Activated T-cell treated with anti-CD3 and anti-CD28 coated beads, Interleukin-2, amount 50 U/mL, for 1 hour (primary cell): ENCODE results near the gene COG6.

Experiments used
- DNase-seq: peaks from one replicate; pipeline ENCODE4 v3.0.0-alpha.2; 2020

COG6 gene

DNA sequence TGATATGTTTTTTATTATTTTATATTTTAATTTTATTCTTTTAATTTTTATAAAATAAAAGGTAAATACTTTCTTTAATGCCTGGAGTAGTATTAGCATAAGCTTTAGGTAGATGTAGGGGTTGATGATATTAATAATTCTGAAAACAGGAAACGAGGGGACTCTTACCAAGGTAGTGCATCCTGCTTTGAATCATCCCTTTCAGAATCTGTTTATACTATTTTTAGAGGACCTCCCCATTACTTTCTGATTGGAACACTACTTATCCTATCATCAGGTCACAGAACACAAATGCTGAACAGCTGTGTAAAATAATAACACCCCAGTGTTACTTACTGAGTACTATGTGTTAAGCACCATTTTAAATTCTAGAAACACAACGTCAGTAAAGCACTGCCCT, 27.3 kb downstream of the COG6 start:
- no peak for DNase-seq

DNA sequence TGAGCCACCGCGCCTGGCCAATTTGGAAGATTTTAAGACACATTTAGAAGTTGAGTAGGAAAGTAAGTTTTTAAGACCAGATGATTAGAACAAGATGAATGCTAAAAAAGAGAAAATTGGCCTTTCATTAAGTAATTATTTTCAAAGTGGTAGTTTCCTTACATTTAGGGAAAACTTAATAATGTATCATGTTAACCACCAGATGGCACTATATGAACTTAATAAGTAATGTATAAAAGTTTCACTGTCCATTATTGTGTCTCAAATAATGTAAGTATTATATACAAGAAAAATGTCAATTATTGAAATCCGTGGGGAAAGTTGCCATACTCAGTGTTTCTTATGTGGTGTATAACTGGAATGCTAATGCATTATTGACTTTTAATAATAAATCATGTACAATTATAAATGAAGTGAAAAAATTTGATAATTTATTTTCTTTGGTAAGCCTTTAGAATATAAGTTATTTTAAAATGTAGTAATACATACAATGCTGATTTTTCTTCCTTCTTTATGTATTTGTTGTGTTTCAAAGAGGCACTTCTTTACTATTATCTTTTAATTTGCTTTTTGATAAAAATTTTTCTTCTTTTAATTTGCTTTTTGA, 29.2 kb downstream of the COG6 start:
- no peak for DNase-seq

DNA sequence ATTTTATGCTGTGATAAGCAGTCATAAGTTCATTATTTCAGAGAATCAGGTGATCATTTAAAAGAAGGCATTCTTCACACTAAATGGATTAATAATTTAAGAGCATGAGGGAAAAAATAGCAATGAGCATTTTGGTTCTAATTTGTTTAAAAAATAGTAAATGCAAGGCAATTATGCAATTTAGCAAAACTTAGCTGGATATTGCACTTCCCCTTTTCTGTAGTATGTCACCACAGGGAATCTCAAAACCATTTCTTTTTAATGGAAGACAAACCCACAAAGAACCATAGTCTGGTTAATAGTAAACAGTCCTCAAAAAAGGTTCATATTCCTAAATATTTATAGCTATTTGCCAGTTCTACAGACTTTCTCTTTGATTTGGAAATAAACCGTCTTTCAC, 30.2 kb downstream of the COG6 start:
- no peak for DNase-seq

DNA sequence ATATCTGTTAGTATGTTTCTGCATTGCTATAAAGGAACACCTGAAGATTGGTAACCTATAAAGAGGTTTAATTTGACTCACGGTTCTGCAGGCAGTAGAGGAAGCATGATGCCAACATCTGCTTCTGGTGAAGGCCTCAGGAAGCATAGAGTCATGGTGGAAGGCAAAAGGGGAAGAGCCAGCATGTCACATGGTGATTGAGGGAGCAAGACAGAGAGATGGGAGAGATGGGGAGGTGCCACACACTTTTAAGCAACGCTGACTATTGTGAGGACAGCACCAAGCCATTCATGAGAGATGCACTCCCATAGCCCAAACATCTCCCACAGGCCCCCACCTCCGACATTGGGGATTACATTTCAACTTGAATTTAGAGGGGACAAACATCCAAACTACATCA, 32.8 kb downstream of the COG6 start:
- no peak for DNase-seq

DNA sequence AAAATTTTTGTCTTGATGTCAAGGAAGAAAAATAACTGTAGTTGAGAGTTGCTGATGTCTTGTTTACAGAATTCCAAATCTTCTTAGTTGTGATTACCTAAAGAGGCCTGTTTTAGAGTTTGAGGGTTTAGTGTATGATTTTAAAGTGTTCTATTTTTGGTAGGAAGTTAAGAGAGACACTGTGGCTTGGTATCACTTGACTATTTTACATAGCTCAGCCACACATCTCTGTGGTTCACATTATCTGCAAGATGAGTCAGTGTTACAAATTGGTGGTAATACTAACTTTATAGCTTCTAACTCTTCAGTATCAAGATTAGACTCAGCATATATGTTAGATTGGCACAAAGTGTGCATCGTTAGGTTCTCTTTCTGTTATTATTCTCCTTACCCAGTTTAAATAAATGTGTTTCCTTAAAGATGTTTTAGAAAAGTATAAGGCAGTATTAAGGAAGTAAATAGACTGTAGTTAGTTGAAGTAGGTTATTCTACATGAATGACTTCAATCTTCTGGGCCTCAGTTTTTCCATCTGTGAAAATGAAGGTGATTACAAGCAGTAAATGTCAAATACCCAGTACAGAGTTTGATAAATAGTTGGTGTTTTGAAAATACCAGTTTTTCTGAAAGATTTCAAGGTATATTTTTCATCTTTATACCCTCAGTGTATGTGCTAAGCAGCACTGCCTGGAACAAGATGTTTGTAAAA, 33.4 kb downstream of the COG6 start:
- DNase-seq, result no peak

DNA sequence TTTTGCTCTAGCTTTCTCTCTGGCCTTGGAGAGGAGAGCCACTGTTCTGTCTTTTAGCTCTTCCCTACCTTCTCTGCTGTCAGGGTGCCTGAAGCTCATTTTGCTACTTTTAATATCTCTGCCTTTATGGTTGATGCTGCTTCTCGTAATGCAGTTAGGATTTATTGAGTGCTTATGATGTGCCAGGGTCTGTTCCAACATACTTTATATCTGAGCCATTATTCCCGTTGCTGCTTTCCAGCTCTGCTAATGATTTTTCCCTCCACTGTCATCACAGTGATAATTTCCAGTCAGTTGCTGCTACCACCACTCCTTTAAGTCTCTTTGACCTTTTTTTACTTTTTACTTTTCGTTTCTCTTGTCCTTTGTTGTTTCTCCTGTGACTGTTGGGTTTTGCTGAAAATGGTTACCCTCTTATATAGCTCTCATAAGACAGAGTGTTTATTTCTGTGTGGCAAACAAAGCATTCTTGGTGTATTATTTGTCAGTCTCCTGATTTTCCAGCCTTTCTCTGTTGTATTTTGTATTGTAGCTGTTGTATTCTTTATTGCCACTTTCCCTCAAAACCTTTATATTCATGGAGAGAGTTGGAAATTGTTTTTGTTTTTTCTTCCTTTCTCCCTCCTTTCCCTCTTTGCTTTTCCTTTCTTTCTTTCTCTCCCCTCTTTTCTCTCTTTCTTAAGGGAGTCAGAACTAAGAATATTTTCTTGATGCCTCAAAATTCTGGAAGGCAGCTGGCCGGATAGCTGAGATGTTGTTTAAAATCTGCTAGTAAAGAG, 37.4 kb downstream of the COG6 start:
- DNase-seq, result no peak

DNA sequence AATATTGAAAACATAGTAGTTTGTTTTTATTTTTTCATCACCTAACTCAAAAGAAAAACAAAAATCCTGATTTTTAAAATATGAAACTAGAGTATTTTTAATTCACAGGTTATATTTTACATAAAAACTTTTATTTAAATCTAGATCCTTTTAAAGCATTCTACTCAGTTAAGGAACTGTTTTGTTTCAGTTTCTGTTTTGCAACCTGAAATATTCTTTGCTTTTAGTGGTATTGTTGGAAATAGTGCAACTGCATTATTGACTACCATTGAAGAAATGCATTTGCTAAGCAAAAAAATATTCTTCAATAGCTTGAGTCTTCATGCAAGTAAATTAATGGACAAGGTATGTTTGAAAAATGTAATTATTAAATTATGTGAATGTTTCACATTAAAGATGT, 43.8 kb downstream of the COG6 start:
- DNase-seq, result no peak

DNA sequence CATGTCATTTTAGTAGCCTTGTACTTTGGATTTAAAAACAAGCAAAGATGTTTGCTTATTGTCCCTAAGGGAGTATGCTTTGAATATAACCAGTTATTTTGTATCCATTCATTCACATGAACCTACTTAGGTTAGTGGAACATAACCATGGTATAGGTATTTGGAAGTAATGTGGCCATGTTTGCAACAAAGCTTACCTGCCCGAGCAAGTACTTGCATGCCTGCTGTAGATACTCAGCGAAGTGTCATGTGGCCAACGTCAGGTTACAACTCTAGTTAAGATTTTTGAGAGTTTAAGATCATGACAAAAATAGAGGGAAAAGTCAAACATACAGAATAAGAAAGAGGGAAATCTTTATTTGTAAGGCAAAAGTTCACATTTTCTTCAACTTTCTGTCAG, 57.2 kb downstream of the COG6 start:
- DNase-seq, result no peak

DNA sequence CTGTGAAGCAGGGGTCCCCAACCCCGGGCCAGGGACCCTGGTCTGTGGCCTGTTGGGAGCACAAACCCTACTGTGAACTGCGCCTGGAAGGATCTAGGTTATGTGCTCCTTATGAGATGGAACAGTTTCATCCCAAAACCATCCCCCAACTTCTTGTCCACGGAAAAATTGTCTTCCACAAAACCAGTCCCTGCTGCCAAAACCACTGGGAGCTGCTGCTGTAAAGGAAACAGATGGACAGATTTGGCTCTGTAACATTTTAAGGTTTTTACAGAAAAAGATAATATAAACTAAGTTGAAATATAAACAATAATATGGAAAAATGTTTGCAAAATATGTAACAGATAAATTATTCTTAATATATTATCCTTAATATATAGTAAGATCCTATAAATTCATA, 73.7 kb downstream of the COG6 start:
- no peak for DNase-seq

DNA sequence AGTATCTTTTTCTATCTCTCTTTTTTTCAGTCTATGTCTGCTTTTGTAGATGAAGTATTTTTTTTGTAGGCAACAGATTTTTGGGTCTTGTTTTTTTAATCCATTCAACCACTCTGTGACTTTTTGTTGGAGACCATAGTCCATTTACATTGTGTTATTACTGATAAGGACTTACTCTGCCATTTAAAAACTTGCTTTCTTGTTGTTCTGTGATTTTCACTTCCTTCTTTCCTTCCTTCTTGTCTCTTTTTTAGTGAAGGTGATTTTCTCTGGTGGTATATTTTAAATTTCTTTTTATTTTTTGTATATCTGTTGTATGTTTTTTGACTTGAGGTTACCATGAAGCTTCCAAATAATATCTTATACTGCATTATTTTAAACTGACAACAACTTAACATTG, 79.5 kb downstream of the COG6 start:
- no peak for DNase-seq

DNA sequence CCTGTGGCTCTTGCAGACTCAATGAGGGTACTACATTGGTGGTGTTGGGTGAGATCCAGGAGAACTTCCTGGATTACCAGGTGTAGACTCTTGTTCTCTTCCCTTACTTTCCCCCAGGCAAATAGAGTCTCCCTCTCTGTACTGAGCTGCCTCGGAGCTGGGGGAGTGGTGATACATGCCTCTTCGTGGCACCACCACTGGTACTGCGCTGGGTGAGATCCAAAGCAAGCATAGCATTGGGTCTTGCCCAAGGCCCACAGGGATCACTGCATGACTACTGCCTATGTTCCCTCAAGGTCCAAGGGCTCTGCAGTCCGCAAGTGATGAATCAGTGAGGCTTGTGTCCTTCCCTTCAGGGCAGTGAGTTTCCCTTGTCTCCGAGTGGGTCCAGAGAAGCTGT, 81.6 kb downstream of the COG6 start:
- no peak for DNase-seq

DNA sequence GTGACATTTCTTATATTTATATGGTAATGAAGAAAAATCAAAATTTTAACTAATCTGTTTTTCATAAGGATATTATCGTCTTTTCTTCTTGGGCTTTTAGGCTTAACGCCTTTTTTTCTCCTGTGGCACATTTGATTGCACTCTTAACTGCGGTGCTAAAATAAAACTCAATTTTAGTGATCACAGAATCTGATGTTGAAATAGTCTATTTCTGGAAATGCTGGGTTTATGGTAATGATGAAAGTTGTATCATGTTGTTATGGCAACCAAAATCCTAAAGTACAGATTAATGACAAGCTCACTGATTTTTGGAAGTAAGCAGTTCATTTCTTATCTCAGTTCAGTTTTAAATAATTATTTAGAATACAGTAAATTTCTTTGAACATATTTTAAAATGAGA, 85.3 kb downstream of the COG6 start:
- DNase-seq, result no peak

DNA sequence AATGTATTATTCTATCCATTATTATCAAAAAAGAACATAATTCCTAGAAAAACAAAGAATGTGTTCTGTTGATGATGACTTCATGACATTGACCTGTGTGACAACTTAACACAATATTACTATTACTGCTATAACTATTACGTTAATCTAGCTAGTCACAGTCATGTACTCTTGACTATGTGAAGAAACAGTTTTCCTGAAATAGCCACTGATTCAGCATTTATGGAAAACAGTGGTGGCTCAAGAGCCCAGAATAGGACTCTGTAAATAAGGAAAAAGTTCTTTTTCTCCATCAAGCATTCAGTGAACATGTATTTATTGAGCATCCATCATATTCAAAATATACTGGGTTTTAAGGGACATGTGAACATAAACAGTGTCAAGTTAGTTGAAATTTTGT, 93.5 kb downstream of the COG6 start:
- no peak for DNase-seq

DNA sequence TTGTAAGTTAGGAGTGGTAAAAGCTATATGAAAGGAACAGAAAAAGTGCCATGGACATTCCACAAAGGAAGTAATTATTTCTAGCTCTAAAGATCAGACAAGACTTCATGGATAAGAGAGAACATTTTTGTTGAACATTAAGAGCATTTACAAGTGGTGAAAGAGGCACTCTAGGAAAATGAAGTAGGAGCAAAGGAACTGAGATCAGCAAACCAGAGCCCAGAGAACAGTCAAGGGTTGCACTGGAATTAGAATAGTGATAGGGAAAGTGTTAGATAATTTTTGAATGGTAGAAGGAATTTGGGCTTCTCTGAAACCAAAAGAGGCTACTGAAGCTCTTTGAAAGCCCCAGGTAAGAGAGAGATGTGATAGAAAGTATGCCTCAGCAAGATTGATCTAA, 94.1 kb downstream of the COG6 start:
- no peak for DNase-seq

DNA sequence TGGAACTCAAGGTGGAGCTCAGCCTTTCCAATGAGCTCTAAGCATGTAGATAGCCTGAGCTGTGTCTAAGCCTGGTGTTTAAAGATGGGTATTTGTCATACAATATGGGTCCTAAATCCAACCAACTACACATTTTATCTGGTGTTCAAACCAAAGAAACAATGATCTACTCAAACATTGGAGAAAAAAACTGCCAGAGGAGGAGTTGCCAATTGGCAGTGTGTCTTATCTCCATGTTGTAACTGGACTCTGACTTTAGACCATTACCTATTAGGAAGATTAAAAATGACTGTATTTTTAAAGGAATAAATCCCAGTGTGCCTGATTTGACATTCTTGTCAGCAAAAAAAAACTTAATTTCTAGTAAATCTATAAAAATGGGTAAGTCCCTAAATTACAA, 96.3 kb downstream of the COG6 start:
- no peak for DNase-seq

DNA sequence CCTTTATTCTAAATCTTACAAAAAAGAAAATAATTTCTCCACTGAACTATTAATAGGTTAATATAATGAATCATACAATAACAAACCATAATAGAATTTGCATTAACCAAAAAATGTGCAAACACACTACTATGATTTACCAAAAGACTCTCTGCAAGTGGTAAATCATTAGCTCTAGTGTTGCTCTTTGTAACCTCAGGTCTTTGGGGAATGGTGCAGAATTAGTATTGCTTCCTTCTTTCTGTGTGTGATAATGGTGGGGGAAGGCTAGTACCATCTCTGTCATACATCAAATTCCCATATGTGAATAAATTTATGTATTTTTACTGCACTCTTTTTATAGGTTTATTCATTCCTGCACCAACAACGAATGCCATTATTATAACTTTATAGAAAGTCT, 105.1 kb downstream of the COG6 start:
- DNase-seq, result no peak

DNA sequence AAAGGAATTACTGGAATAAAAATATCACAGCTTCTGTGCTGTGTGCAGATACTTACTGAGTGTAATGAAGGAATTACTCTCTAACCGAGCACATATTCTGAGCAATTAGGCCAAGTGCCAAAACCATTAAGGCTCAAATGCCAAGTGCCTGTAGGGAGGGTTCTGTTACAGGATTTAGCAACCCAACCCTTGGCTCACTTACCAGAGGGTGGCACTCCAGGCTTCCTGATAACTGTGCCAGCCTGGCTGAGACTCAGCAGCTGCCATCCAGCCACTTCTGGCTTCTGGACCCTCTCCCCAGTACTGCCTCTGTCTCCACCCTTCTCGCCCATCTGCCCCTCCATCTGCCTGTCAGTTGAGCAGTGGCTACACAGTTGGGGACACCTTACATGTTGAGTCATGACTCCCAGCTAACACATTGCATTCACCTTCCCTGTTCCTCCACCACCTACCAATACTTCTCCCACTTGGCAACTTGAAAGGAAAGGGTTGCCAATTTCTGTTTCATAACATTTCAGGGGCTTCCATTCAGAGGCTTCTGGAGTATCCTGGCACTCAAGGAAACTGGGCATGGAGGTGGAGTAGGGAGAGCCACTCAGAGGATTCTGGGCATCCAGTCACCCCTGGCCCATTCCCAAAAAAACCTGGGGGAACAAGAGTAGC, 110.5 kb downstream of the COG6 start:
- no peak for DNase-seq

DNA sequence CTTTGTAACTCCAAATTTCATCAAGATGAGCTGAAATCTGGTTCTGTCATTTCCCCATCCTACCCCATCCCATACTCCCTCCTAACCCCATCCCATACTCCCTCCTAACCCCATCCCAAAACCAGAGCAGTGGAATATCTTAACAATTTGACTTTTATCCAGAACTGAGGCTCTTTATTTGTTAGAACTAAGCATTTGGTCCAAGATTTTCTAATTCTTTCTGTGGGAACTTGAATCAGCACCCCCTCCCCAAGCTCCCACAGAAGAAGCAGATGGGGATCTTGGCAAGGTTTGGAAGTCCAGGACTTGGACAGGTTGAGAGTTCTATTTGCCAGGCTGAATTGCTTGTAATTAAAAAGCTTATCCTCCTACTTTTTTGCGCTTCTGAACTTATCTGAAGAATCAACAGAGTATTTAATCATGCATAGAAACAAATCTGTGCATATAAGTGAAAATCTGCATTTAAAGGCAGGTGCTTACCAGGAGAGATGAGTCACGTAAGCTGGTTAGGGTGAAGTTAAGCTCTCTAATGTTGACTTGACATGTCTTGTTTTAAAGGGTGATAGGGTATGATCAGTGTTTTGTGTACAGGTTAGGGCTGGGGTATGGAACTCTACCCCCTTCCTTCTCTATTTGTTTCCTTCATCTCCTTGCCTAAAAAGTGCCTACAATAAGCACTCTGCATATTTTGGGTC, 111.1 kb downstream of the COG6 start:
- no peak for DNase-seq

DNA sequence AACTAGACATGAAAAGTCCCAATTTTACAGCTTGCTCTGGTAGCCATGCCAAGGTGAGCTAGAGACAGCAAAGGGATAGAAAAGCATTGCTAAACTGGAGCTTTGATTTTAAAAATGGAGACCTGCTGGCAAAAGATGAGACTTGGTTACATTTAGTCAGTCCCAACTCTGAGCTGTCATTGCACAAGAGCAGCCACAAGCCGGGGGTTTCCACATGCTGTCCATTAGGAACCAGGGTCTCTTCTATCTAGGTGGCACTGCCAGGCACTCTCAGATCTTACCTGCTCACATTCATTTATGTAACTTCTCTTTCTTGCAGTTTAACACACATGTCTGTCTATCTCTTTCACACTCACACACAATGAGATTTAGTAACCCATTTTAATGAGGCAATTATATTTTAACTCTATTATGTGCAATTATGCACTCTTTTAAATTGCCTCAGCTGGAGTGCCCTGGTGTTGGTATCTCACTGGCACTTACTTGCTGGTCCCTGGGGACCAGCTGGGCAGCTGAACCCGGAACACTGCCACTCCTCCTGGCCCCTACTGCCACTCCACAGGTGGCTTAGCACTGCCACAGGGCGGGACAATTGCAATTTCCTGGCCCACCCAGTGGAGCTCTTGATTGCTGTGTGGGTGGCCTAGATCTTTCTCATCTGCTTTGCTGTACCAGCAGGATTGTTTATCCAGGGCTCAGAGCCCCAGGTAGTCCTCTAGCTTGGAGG, 112.5 kb downstream of the COG6 start:
- no peak for DNase-seq

DNA sequence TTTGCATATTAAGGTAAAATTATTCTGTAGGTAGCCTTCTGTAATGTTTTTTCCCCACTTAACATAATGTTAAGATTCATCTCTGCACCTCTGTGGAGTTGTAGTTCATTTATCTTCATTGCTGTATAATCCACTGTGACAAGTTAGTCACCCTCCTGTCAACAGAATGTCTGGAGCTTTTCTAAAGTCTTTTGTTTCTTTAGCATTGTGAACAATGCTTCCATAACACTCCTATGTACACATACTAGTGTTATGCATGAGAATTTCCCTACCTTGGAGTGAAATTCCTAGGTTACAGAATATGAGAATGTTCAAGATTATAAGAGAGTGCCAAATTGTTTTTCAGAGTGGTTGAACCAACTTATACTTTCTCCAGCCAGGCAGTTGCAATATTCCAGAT, 113.5 kb downstream of the COG6 start:
- no peak for DNase-seq

DNA sequence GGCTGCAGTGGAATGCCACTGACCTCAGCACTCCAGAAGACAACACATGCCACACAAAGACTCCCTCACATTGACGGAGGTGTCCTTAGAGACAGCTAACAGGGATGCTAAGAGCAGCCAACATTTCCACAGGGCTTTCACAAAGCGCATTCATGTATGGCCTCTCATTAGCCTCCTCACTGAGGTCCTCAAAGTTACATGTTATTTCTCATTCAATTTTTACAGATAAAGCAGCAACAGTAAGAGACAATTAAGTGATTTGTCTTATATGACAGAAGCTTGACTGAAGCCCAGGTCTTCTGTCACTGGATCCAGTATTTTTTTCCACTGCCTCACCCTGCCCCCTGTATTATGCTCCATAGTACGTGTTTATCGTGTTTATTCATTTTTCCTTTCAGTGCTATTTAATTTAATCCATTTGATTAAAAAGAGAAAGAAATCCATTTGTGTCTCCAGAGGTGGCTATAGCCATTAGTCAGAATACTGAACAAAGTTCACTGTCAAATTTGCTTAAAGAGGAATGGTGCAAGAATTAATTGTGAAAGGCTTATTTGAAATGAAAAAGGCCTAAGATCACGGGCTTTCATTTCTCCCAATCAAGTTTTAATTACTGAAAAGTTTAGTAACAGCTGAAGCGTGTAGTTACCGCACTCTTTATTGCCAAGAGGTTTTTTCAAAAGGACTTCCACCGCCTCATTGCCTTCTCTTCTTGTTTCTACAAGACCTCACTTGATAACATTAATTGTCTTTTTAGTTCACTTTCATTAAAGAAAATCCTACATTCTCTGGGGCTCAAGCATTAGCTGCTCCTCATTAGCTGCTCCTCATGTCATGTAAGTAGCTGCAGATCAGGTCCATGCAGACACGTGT, 115.0 kb downstream of the COG6 start:
- no peak for DNase-seq

DNA sequence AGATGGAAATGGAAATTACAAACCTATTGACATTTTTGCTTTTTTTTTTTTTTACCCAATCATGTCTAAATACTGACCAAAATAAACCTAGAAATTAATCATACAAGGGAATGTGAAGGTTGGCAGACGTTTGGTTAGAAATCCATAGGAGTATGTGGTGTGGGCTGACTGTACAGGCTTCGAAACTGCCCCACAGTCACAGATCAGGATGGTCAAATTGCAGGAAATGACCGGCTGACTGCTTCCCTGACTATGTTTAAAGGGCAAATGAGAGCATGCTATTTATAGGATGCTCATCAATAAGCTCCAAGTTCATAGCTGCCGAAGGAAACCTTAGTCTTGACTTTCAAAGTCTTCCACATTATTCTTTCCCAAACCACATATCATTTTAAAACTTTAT, 118.4 kb downstream of the COG6 start:
- no peak for DNase-seq
